Measurements from ENCODE around the gene CLCNKA.
"Not testable (repeated sequence)": the region's sequence is repeated elsewhere in the genome, so short reads cannot be mapped to it uniquely, and the experiment has no call there.

Gene CLCNKA

DNA sequence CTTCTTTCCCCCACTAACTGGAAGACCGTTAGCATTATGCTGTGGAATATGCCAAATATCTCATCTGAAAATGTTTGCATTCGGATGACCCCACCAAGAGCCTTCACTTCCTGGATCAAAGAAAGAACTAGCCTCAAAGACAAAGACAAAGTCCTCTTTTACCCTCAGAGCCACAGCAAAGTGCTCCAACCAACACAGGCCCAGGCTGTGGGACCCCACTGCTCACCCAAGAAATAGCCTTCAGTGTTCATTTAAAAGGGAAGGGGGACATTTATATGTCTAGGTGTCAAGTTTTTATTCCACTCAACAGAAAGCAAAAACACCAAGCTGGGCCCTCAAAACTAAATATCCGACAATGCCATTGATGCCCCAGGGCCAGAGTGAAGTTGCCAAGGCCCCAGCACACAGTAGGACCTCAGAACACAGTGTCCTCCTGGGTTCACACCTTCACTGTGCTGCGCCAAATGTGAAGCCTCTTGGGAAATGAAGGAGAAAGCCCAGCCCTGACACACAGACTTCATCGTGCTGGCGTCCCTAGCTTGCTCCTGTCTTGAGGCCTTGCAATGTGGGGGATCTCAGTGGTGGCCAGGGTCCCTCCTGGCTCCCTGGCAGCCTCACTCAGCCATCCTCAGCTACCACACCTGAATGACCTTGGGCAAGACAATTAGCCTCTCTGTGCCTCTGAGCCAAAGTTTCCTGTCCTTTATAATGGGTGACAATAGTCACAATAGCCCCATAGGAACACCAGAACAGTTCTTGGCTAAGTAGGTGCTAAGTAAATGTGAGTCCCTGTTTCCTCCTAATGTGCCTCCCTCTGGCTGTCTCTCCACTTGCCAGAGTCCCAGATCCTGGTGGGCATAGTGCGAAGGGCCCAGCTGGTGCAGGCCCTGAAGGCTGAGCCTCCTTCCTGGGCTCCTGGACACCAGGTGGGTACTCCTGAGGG is 33.0 kb downstream of the CLCNKA start:
- DNase-seq (ENCODE audit: low read depth): no peak
- TF ChIP-seq, protein P1, sequence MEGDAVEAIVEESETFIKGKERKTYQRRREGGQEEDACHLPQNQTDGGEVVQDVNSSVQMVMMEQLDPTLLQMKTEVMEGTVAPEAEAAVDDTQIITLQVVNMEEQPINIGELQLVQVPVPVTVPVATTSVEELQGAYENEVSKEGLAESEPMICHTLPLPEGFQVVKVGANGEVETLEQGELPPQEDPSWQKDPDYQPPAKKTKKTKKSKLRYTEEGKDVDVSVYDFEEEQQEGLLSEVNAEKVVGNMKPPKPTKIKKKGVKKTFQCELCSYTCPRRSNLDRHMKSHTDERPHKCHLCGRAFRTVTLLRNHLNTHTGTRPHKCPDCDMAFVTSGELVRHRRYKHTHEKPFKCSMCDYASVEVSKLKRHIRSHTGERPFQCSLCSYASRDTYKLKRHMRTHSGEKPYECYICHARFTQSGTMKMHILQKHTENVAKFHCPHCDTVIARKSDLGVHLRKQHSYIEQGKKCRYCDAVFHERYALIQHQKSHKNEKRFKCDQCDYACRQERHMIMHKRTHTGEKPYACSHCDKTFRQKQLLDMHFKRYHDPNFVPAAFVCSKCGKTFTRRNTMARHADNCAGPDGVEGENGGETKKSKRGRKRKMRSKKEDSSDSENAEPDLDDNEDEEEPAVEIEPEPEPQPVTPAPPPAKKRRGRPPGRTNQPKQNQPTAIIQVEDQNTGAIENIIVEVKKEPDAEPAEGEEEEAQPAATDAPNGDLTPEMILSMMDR (IDR thresholded peaks at IDR 0.05; ENCODE audit: low read length, missing control alignments): no peak
- no peak overlapping the region for H3K4me3 ChIP-seq (replicated peaks; ENCODE audit: low read depth, low read length)

DNA sequence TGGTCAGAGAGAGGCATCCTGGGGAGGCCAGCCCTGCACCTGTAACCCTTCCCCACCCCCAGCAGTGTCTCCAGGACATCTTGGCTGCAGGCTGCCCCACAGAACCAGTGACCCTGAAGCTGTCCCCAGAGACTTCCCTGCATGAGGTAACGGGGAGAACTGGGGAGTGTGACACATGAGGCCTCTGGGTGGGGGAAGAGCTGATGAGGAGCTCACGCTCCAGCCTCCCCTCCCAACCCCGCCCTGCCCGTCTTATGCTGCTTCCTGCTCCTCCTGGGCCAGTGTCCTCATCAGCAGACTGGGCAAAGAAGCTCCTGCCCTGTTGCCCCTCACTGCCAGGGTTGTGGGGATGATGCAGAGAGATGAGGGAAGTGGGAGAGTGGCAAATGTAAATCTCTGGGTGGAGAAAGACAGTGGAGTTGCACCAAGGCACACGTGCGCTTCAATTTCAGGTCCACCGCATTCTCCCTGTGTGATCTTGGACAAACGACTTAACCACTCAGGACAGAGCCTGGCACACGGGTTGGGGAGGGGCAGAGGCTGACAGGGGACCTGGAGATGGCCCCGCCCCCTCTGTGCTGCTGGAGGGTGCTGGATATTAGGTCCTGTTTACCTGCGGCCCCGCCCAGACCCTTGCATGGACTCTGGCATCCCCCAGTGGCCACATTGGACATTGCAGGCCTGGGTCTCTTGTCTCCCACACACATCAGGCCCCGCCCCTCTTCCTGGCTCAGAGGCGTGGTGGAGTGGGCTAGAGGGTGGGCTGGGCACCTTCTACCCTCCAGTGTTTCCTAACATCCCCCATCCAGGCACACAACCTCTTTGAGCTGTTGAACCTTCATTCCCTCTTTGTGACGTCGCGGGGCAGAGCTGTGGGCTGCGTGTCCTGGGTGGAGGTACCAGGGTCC is 34.0 kb downstream of the CLCNKA start:
- peak; percentile 75 for DNase-seq (ENCODE audit: low read depth)
- no peak overlapping the region for H3K4me3 ChIP-seq (replicated peaks; ENCODE audit: low read depth, low read length)
- TF ChIP-seq, protein P1 (IDR thresholded peaks at IDR 0.05; ENCODE audit: low read length, missing control alignments): peak; percentile 89

DNA sequence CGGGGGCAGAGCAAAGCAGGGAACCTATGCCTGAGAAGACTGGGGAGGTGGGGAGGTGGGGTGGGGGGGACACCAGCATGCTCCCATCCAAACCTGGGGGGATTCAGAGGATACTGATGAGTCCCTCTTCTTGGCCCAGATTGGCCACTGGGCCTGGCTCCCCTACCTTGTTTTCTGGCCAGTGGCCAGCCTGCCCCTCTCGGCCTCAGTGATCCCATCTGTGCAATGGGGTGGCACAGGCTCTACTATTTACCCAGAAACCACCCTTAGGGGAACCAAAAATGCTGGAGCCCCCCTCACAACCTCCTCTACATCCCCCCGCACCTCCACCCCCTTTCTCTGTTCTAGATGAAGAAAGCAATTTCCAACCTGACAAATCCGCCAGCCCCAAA is 34.7 kb downstream of the CLCNKA start:
- not testable (repeated sequence) for DNase-seq (ENCODE audit: low read depth); H3K4me3 ChIP-seq (replicated peaks; ENCODE audit: low read depth, low read length)

DNA sequence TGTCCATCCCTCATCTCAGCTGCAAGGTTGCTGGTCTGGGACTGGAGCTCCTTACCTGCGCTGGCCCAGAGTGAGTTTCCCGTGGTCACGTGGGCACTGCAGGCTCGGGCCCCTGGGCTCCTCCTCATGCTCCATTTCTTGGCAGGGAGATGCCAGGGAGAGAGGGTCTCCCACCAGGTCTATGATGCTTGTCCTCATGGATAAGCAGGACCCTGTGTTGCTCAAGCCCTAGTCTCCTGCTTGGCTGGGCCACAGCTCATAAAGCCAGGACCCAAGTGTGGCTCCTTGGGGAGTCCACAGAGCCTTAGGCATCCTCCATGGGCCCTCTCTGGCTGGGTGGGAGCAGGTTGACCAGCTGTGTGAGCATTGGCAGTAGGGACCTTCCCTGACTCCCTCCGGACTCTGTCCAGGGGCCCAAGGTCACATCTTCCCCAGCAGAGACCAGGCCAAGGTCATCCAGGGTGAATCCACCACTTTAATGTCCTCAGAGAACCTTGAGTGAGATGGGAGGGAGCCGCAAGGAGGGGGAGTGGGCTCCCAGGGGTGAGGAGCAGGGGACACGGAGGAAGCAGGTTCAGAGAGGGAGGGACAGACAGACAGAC is 35.6 kb downstream of the CLCNKA start:
- not testable (repeated sequence) for DNase-seq (ENCODE audit: low read depth); H3K4me3 ChIP-seq (replicated peaks; ENCODE audit: low read depth, low read length)

DNA sequence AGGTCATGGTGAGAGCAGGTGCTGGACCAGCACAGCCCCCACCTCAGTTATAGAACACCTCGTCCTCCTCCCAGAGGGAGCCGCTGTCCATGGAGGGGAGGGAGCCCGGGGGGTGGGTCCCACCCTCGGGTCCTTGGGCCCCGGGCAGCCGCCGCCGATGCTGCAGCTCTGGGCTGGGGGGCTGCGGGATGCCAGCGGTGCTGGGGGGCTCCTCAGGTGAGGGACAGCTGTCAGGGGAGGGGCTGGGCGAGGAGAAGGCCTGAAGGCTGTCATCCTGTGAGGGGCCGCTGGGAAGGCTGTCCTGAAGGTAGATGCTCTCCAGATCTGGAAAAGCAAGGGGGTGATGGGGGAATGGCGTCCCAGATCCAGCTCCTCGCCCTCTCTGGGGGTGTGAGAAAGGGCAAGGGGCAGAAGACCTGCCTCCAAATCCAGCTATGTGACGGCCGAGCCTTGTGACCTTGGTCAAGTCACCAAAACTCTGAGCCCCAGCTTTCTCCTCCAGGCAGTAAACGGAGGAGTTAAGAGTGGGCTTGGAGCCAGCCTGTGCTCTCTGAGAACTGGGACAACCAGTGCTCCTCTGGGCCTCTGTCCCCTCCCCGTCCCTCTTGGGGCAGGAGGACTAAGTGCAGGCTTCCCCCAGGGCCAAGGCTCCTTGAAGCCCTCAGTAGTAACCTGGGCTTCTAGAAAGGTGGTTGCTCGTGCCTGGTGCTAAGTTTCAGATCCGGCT is 36.7 kb downstream of the CLCNKA start:
- not testable (repeated sequence) for DNase-seq (ENCODE audit: low read depth); H3K4me3 ChIP-seq (replicated peaks; ENCODE audit: low read depth, low read length)

DNA sequence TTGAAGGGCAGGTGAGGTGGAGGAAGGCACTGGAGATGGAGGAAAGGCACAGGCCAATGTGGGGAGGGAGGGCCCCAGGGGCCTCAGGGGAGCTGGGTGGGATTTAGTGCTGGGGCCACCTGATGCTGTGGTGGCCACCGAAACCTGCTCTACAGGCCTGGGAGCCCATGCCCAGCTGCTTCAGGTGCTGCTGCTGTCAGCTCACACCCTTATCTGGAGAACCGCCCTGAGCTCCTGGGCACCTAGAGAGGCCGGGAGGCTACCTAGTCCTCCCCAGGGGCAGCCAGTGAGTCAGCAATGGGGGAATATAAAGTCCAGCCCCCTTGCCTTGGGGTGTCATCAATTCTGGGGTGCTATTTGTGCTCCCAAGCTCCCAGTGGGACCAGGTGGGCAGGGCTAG is 39.4 kb downstream of the CLCNKA start:
- TF ChIP-seq, protein P1 (IDR thresholded peaks at IDR 0.05; ENCODE audit: low read length, missing control alignments): no peak
- DNase-seq (ENCODE audit: low read depth): no peak
- no peak overlapping the region for H3K4me3 ChIP-seq (replicated peaks; ENCODE audit: low read depth, low read length)

DNA sequence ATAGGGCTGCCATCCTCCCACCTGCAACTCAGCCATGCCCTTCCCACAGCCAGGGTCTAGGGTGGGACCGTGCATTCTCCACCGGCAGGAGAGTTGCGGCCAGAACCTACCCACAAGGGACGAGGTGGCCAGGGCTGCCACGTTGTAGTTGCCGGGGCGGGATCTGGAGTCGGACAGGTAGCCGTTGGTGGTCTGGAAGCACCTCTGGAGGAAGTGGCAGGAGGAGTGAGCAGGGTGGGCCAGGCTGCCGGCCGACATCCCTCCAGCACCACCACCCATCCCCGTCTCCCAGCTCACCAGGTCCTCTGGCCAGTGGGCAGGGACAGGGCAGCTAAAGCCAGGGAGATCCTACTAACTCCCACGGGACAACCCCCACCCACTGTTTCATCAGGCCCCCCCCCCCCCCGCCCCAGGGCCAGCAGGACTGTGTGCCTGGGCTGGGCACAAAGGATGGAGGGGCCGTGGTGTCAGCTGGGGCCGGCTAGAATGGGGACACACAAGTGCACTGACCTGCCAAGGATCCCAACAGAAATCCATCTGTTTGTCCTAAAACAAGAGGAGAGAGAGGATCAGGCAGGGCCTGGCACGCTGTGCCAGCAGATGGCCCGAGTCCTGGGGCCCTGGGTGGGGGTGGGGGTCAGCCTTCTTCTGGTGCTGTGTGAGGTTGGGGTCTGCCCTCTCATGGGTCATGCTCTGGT is 40.3 kb downstream of the CLCNKA start:
- not testable (repeated sequence) for DNase-seq (ENCODE audit: low read depth); H3K4me3 ChIP-seq (replicated peaks; ENCODE audit: low read depth, low read length)

DNA sequence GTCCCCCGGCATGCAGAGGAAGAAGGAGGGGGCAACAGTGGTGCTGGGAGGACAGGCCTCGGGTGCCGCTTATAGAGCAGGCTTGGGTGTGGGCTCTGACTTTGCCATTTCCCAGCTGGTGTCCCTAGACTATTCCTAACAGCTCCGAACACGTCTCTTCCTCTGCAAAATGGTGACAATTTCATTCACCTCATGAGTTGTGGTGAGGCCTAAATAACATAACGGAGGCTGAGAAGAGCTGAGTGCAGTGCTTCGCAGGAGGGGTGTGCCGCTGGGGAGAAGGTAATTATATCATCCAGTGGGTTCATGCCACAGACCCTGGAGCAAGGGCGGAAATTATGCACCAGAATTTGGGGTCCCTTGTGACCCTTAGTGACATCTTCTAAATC is 40.8 kb downstream of the CLCNKA start:
- H3K4me3 ChIP-seq (replicated peaks; ENCODE audit: low read depth, low read length); DNase-seq (ENCODE audit: low read depth): not testable (repeated sequence)

Measured in fibroblast of pulmonary artery (primary cell).